Measurements from ENCODE around the gene TMC8.

DNA sequence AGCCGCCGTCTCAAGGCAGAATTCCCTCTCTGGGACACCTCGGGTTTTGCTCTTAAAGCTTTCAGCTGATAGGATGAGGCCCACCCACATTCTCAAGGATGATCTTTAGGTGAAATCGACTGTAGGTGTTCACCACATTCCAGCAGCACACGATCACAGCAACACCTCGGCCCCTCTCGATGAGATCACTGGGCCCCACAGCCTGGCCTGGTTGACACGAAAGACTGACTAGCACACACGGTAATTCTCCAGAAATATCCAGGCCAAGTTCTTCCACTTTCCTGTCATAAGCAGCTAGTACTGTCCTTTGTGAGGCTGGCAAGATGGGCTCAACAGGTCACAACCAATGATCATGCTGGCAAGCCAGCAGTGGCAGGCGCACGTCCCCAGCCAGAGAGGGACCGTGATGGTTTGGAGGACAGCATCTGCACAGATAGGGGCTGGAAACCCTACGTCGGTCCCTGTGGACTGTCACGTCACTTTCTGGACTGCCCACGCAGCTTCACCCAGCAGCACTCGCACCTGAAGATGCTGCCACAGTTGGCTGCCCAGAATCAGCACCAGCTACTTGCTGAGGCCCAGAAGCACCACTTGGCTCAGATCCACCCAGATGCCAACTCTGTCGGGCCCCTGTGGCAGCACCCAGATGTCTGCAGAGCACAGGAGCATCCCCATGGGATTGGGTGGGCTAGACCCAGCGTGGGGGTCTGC, 19.4 kb upstream of the TMC8 start:
- TF ChIP-seq CTCF (IDR thresholded peaks at IDR 0.05; ENCODE audit: insufficient read depth, low read length, poor library complexity, severe bottlenecking) = no peak
- TF ChIP-seq EZH2phosphoT487 (conservative IDR thresholded peaks at IDR 0.05; ENCODE audit: low read length) = no peak
